Kidney glomerular epithelial cell (primary cell): ENCODE data around the gene ZMYND10.

ENCODE experiments used
- DNase-seq: peaks from one replicate; lab custom pipeline; 2025; lab: John Stamatoyannopoulos, UW

Gene ZMYND10

GRCh38 chr3:50303013-50303815 lies 42.3 kb downstream of the ZMYND10 start, which contains the start of gene HYAL1:
TSS of gene HYAL1 (minus strand) at chr3:50303574. CDS start at chr3:50302956, 618 bp downstream.
- DNase-seq = no peak

- DNase-seq = no peak
Measured at GRCh38 chr3:50302095-50303012, 43.2 kb downstream of the ZMYND10 start.

- no peak for DNase-seq
Measured at GRCh38 chr3:50300681-50301254, 44.8 kb downstream of the ZMYND10 start.

- no peak for DNase-seq
Measured at GRCh38 chr3:50299929-50300680, 45.4 kb downstream of the ZMYND10 start.

GRCh38 chr3:50299638-50299928 lies 45.9 kb downstream of the ZMYND10 start:
- DNase-seq = no peak

- DNase-seq = peak; percentile 98
Measured at GRCh38 chr3:50298836-50299637, 46.5 kb downstream of the ZMYND10 start, which contains the start of the genes HYAL3 and NAA80. TSS of gene HYAL3 (minus strand) at chr3:50299405. CDS start at chr3:50295602, 3,803 bp downstream. TSS of gene NAA80 (minus strand) at chr3:50299405. CDS start at chr3:50297463, 1,942 bp downstream.

- DNase-seq = no peak
Measured at GRCh38 chr3:50297896-50298725, 47.4 kb downstream of the ZMYND10 start.

GRCh38 chr3:50297384-50297775 lies 48.2 kb downstream of the ZMYND10 start:
- no peak for DNase-seq

GRCh38 chr3:50296721-50297383 lies 48.7 kb downstream of the ZMYND10 start:
- DNase-seq = no peak

GRCh38 chr3:50295553-50296431 lies 49.7 kb downstream of the ZMYND10 start:
- DNase-seq = no peak

GRCh38 chr3:50294492-50295403 lies 50.8 kb downstream of the ZMYND10 start:
- DNase-seq = no peak

GRCh38 chr3:50294089-50294488 lies 51.4 kb downstream of the ZMYND10 start:
- no peak for DNase-seq

GRCh38 chr3:50293079-50293801 lies 52.3 kb downstream of the ZMYND10 start:
- DNase-seq = no peak

- DNase-seq = peak; percentile 98
Measured at GRCh38 chr3:50292159-50293078, 53.1 kb downstream of the ZMYND10 start, which contains the start of gene IFRD2. TSS of gene IFRD2 (minus strand) at chr3:50292429. CDS start at chr3:50292274, 155 bp downstream.
